ENCODE measurements around the gene TSEN34.
"Not testable (repeated sequence)": the region's sequence is repeated elsewhere in the genome, so short reads cannot be mapped to it uniquely, and the experiment has no call there.

The TSEN34 gene

GRCh38 chr19:54160854-54161253 is 30.3 kb upstream of the TSEN34 start:
- no peak for DNase-seq (ENCODE audit: low spot score)

- peak; percentile 57 for DNase-seq (ENCODE audit: low spot score)
Observed at GRCh38 chr19:54162241-54162805, 28.8 kb upstream of the TSEN34 start.

GRCh38 chr19:54162884-54163283 is 28.2 kb upstream of the TSEN34 start:
- no peak for DNase-seq (ENCODE audit: low spot score)

- DNase-seq (ENCODE audit: low spot score) = no peak
Observed at GRCh38 chr19:54164369-54165068, 26.6 kb upstream of the TSEN34 start.

- no peak for DNase-seq (ENCODE audit: low spot score)
Observed at GRCh38 chr19:54165222-54165621, 25.9 kb upstream of the TSEN34 start.

GRCh38 chr19:54168174-54168917 is 22.8 kb upstream of the TSEN34 start:
- DNase-seq (ENCODE audit: low spot score) = peak; percentile 76

- no peak for DNase-seq (ENCODE audit: low spot score)
Observed at GRCh38 chr19:54169149-54169740, 21.9 kb upstream of the TSEN34 start.

GRCh38 chr19:54171736-54172431 is 19.2 kb upstream of the TSEN34 start:
- not testable (repeated sequence) for DNase-seq (ENCODE audit: low spot score)

GRCh38 chr19:54172471-54173358 is 18.4 kb upstream of the TSEN34 start, which contains the start of gene TMC4:
Gene TMC4 (minus strand): TSS chr19:54173160. CDS start chr19:54173117, 43 bp downstream.
- no peak for DNase-seq (ENCODE audit: low spot score)

- no peak for DNase-seq (ENCODE audit: low spot score)
Observed at GRCh38 chr19:54173359-54173699, 17.8 kb upstream of the TSEN34 start.

- DNase-seq (ENCODE audit: low spot score) = no peak
Observed at GRCh38 chr19:54173951-54174834, 16.9 kb upstream of the TSEN34 start.

GRCh38 chr19:54178581-54179261 is 12.4 kb upstream of the TSEN34 start:
- DNase-seq (ENCODE audit: low spot score) = no peak

- no peak for DNase-seq (ENCODE audit: low spot score)
Observed at GRCh38 chr19:54179262-54179852, 11.8 kb upstream of the TSEN34 start.

- peak; percentile 57 for DNase-seq (ENCODE audit: low spot score)
Observed at GRCh38 chr19:54179921-54180461, 11.1 kb upstream of the TSEN34 start.

GRCh38 chr19:54180691-54181091 is 10.4 kb upstream of the TSEN34 start:
- DNase-seq (ENCODE audit: low spot score) = no peak

- not testable (repeated sequence) for DNase-seq (ENCODE audit: low spot score)
Observed at GRCh38 chr19:54181894-54182293, 9.2 kb upstream of the TSEN34 start.

- no peak for DNase-seq (ENCODE audit: low spot score)
Observed at GRCh38 chr19:54183431-54183830, 7.7 kb upstream of the TSEN34 start.

- no peak for DNase-seq (ENCODE audit: low spot score)
Observed at GRCh38 chr19:54186351-54186750, 4.8 kb upstream of the TSEN34 start.

- no peak for DNase-seq (ENCODE audit: low spot score)
Observed at GRCh38 chr19:54186934-54187381, 4.2 kb upstream of the TSEN34 start.
